Vagina (tissue), 2 donors: Measurements from ENCODE around the gene VAV1. TPM values are rescaled to one million over a fixed set of nuclear protein-coding genes. Genes with fewer than 3 reads are reported as not detected.

Source experiments
- DNase-seq, 2 donors: peaks; one replicate each; pipeline ENCODE4 v3.0.0-alpha.2; 2017; ENCODE audit errors: extremely low spot score in 2 of 2
- H3K27ac ChIP-seq: fragments of 200-600 bp; sonication (generic); one replicate; pipeline ENCODE4 v1.5.1; 2019
- H3K27me3 ChIP-seq: fragments of 200-600 bp; sonication (generic); one replicate; pipeline ENCODE4 v1.5.1; 2019
- H3K36me3 ChIP-seq, 2 donors: fragments of 200-600 bp; sonication (generic); one replicate each; pipeline ENCODE4 v1.5.1; 2017 to 2019
- H3K4me1 ChIP-seq: fragments of 200-600 bp; sonication (generic); one replicate; pipeline ENCODE4 v1.5.1; 2019
- H3K4me3 ChIP-seq, 2 donors: fragments of 200-600 bp; sonication (generic); 1 replicate in 1 of 2; 2 replicates in 1 of 2; pipeline ENCODE4 v1.5.1; 2016 to 2019
- H3K9me3 ChIP-seq: fragments of 200-600 bp; sonication (generic); one replicate; pipeline ENCODE4 v1.5.1; 2019
- POLR2A ChIP-seq, 2 donors: fragments of 450-650 bp; IDR thresholded peaks; one replicate each; pipeline ENCODE4 v1.6.1; 2017; ENCODE audit warnings: antibody characterized with exemption in 2 of 2, mild to moderate bottlenecking in 2 of 2, moderate library complexity in 2 of 2
- POLR2AphosphoS5 ChIP-seq, 2 donors: sonication (generic); formaldehyde crosslinking; IDR thresholded peaks; one replicate each; pipeline ENCODE4 v1.9.0; 2017; ENCODE audit warnings: antibody characterized with exemption in 2 of 2, mild to moderate bottlenecking in 2 of 2, low read depth in 1 of 2; ENCODE audit not compliant: insufficient read depth in 1 of 2
- intact Hi-C: fragments of 100-400 bp; cut with DNase I; formaldehyde crosslinking; loops from one replicate; pipeline ENCODE4 v1.15.1; 2023
- microRNA-seq: library from miRNA; unstranded; fragments of <30 nt; microRNA quantifications from one replicate; pipeline ENCODE4, GENCODE V29; 2017; ENCODE audit warnings: borderline number of aligned reads, borderline replicate concordance
- total RNA-seq: library from RNA; depleted of rRNA; stranded (reverse); fragments of >200 nt; gene quantifications from one replicate; pipeline ENCODE4 v1.2.3, GENCODE V29; 2016
- TF ChIP-seq, protein P1 (sequence below), 3 experiments: fragments of 450-650 bp in 2 of 3; fragments of 200-600 bp in 1 of 3; sonication (generic) in 1 of 3; IDR thresholded peaks; one replicate each; pipeline ENCODE4 v1.5.1; 2017 to 2019; ENCODE audit warnings: antibody characterized with exemption in 3 of 3, mild to moderate bottlenecking in 2 of 3, moderate library complexity in 2 of 3

Gene VAV1
- total RNA-seq, 1 donor from 2014 or later: 5.9 TPM

DNA sequence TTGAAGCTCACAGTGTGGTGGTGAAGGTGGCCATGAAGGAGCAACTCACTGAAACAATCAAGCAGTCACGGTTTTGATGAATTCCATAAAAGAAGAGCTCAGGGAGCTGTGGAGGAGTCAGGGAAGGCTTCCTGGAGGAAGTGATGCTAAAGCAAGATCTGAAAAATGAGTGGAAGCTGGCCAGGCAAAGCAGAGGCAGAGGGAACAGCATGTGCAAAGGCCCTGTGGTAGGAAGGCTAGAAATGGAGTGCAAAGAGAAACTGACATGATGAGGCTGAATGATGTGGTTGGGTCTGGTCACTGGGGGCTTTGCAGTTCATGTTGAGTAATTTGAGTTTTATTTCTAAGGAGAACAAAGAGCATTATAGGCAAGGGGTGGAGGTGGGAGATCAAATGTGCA, 121.8 kb downstream of the VAV1 start:
- no peak for TF ChIP-seq POLR2A (IDR thresholded peaks at IDR 0.05)
- TF ChIP-seq, protein P1, sequence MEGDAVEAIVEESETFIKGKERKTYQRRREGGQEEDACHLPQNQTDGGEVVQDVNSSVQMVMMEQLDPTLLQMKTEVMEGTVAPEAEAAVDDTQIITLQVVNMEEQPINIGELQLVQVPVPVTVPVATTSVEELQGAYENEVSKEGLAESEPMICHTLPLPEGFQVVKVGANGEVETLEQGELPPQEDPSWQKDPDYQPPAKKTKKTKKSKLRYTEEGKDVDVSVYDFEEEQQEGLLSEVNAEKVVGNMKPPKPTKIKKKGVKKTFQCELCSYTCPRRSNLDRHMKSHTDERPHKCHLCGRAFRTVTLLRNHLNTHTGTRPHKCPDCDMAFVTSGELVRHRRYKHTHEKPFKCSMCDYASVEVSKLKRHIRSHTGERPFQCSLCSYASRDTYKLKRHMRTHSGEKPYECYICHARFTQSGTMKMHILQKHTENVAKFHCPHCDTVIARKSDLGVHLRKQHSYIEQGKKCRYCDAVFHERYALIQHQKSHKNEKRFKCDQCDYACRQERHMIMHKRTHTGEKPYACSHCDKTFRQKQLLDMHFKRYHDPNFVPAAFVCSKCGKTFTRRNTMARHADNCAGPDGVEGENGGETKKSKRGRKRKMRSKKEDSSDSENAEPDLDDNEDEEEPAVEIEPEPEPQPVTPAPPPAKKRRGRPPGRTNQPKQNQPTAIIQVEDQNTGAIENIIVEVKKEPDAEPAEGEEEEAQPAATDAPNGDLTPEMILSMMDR (IDR thresholded peaks at IDR 0.05): no peak
- no peak for TF ChIP-seq POLR2AphosphoS5 (IDR thresholded peaks at IDR 0.05; ENCODE audit: insufficient read depth in 1 of 2, low read depth in 1 of 2)
- intact Hi-C loops: no loop called here
- Histone ChIP-seq H3K4me1 (no peaks in the 10 kb centered on the region), H3K9me3 (no peaks in the 10 kb centered on the region), H3K4me3 (no peak overlapping the region), H3K27ac (no peak overlapping the region), H3K27me3 (no peaks in the 10 kb centered on the region), H3K36me3 (no peaks in the 10 kb centered on the region)
- no peak for DNase-seq

DNA sequence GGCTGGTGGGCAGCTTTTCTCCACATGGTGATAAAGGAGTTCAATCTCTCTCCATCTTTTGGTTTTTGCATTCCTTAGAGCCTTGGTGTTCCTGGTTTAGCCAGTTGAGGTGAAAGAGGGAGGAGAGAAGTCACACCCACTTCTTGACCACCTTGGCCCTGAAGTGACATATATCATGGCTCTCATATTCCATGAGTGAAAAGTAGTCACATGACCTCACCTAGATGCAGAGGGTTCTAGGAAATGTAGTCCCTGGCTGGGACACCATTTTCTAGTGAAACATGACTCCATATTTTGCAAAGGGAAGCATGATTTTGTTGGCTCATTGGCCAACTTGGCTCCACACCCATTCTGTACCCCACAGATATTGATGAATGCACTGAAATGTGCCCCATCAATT, 130.9 kb downstream of the VAV1 start:
- no peak overlapping the region for H3K27ac ChIP-seq
- no peaks in the 10 kb centered on the region for H3K27me3 ChIP-seq
- H3K4me1 ChIP-seq: no peaks in the 10 kb centered on the region
- H3K4me3 ChIP-seq: no peak overlapping the region
- no peaks in the 10 kb centered on the region for H3K36me3 ChIP-seq
- DNase-seq: no peak
- intact Hi-C loops: no loop called here
- peaks cover 7% of the 10 kb centered on the region for H3K9me3 ChIP-seq
- TF ChIP-seq, protein P1 (IDR thresholded peaks at IDR 0.05): no peak
- TF ChIP-seq POLR2A (IDR thresholded peaks at IDR 0.05) (no peak), POLR2AphosphoS5 (IDR thresholded peaks at IDR 0.05; ENCODE audit: insufficient read depth in 1 of 2, low read depth in 1 of 2) (no peak)

DNA sequence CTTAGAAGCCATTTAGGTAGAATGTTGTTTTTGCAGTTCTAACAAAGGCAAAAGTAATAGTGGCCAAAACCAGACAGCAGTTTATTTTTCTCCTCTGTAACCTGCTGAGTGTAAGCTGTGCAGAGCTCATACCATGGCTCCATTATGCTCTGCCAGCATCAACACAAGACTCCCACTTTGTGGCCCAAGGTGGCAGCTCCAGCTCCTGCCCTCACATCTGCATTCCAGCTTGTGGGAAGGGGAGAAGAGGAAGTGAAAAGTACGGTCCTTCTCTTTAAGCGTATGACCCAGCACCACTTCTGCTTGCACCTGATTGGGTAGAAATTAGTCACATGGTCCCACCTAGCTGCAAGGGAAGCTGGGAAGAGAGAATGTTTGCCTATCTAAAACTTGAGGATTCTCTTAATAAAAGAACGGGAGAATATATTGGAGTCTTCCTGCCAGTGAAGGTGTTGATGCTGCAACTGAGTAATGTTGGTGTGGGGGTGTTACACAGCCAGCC, 134.1 kb downstream of the VAV1 start:
- no peak overlapping the region for H3K4me3 ChIP-seq
- no peak for DNase-seq
- H3K9me3 ChIP-seq: peaks cover 7% of the 10 kb centered on the region
- no peak overlapping the region for H3K27ac ChIP-seq
- intact Hi-C loops: no loop called here
- H3K4me1 ChIP-seq: no peaks in the 10 kb centered on the region
- no peaks in the 10 kb centered on the region for H3K27me3 ChIP-seq
- H3K36me3 ChIP-seq: no peaks in the 10 kb centered on the region
- TF ChIP-seq POLR2AphosphoS5 (IDR thresholded peaks at IDR 0.05; ENCODE audit: insufficient read depth in 1 of 2, low read depth in 1 of 2) (no peak), POLR2A (IDR thresholded peaks at IDR 0.05) (no peak)
- TF ChIP-seq, protein P1 (IDR thresholded peaks at IDR 0.05): no peak

Small RNAs within 50 kb of the gene (microRNA-seq; reads per million reads assigned to microRNA genes)
- gene MIR6791: not detected

Other genes starting within 250 kb of the VAV1 start
- gene TNFSF9, start 241.7 kb upstream of the VAV1 start, total RNA-seq: 7.9 TPM
- gene CD70, start 181.6 kb upstream of the VAV1 start, total RNA-seq: not detected
- 1.7 TPM for gene TNFSF14, start 102.5 kb upstream of the VAV1 start, total RNA-seq
- 1,239 TPM for gene C3, start 52.1 kb upstream of the VAV1 start, total RNA-seq
- gene GPR108, start 35.1 kb upstream of the VAV1 start, total RNA-seq: 62.9 TPM
- 129 TPM for gene TRIP10, start 33.0 kb upstream of the VAV1 start, total RNA-seq
- 21.9 TPM for gene SH2D3A, start 5.3 kb upstream of the VAV1 start, total RNA-seq
- not detected for gene ADGRE1, start 114.9 kb downstream of the VAV1 start, total RNA-seq
- not detected for gene MBD3L2B, start 248.7 kb downstream of the VAV1 start, total RNA-seq